ENCODE results near the gene LRRC26. TPM values are rescaled to one million over a fixed set of nuclear protein-coding genes. Genes with fewer than 3 reads are reported as not detected.

The LRRC26 gene
- total and polyA plus RNA-seq, 2 of the 13 experiments (the other 11 are each of a cell fraction or from before 2014, with no cell fraction given), result not detected

DNA sequence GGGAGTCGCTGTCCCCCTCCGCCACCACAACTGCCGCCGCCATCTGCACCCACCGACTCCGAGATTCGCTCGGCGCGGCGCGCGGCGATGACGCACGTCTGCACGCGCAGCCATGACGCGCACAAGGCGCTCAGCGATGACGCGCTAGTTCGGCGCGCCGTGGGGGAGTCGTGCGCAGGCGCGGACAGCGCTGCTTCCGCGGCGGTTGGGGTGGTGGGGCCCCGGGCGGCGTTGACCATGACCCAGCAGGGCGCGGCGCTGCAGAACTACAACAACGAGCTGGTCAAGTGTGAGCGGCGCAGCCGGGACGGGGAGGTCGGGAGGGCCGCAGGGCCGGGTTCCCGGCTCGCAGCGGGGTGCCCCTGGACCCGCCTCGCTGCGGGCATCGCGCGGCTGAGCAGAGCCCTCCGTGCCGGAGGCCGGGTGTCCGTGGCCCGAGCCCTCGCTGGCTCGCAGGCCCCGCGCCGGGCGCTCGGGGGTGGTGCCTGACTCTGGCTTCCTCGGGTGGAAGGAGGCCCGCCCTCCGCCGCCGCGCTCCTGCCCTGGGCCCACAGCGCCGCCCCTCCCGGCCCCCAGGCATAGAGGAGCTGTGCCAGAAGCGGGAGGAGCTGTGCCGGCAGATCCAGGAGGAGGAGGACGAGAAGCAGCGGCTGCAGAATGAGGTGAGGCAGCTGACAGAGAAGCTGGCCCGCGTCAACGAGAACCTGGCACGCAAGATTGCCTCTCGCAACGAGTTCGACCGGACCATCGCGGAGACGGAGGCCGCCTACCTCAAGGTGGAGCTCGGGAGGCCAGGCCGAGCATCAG lies 18.8 kb upstream of the LRRC26 start, which contains the start of the genes ANAPC2 and SSNA1 (continued):
- TF ChIP-seq ZBTB3 (CRISPR knock-in tag; IDR thresholded peaks at IDR 0.05; ENCODE audit: borderline replicate concordance, low read depth), result no peak
- TF ChIP-seq BATF2 (CRISPR knock-in tag; IDR thresholded peaks at IDR 0.05), result 0 out of 2 replicates have a peak, but pooled peaks have one; percentile 50
- TF ChIP-seq, protein P1, sequence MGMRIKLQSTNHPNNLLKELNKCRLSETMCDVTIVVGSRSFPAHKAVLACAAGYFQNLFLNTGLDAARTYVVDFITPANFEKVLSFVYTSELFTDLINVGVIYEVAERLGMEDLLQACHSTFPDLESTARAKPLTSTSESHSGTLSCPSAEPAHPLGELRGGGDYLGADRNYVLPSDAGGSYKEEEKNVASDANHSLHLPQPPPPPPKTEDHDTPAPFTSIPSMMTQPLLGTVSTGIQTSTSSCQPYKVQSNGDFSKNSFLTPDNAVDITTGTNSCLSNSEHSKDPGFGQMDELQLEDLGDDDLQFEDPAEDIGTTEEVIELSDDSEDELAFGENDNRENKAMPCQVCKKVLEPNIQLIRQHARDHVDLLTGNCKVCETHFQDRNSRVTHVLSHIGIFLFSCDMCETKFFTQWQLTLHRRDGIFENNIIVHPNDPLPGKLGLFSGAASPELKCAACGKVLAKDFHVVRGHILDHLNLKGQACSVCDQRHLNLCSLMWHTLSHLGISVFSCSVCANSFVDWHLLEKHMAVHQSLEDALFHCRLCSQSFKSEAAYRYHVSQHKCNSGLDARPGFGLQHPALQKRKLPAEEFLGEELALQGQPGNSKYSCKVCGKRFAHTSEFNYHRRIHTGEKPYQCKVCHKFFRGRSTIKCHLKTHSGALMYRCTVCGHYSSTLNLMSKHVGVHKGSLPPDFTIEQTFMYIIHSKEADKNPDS (CRISPR knock-in tag; IDR thresholded peaks at IDR 0.05), result 0 out of 2 replicates have a peak, but pooled peaks have one; percentile 23
- TF ChIP-seq SP1 (IDR thresholded peaks at IDR 0.05), result no peak
- peak; percentile 93 for TF ChIP-seq SP1 (CRISPR knock-in tag; IDR thresholded peaks at IDR 0.05)
- TF ChIP-seq ZNF709 (CRISPR knock-in tag; IDR thresholded peaks at IDR 0.05), result peak; percentile 88
- 0 out of 2 replicates have a peak, but pooled peaks have one; percentile 66 for TF ChIP-seq ZNF274 (CRISPR knock-in tag; IDR thresholded peaks at IDR 0.05)
- no peak for TF ChIP-seq ZNF660 (CRISPR knock-in tag; IDR thresholded peaks at IDR 0.05; ENCODE audit: borderline replicate concordance, low read depth)
- TF ChIP-seq ZBTB4 (CRISPR knock-in tag; IDR thresholded peaks at IDR 0.05; ENCODE audit: borderline replicate concordance), result 0 out of 2 replicates have a peak, but pooled peaks have one; percentile 24
- TF ChIP-seq SKIL (CRISPR knock-in tag; IDR thresholded peaks at IDR 0.05; ENCODE audit: borderline replicate concordance), result peak; percentile 79
- no peak for TF ChIP-seq FOSL1 (CRISPR knock-in tag; IDR thresholded peaks at IDR 0.05; ENCODE audit: borderline replicate concordance)
- peak; percentile 56; the same call in 1 of the 2 replicates for TF ChIP-seq HNF4G (IDR thresholded peaks at IDR 0.05; ENCODE audit: borderline replicate concordance, low read depth, low read length)
- no peak for TF ChIP-seq HNF4G (CRISPR knock-in tag; IDR thresholded peaks at IDR 0.05; ENCODE audit: borderline replicate concordance, low read depth)
- no peak for TF ChIP-seq SRSF4 (IDR thresholded peaks at IDR 0.05; ENCODE audit: low read depth, low read length, poor library complexity, severe bottlenecking)
- TF ChIP-seq, protein P2, sequence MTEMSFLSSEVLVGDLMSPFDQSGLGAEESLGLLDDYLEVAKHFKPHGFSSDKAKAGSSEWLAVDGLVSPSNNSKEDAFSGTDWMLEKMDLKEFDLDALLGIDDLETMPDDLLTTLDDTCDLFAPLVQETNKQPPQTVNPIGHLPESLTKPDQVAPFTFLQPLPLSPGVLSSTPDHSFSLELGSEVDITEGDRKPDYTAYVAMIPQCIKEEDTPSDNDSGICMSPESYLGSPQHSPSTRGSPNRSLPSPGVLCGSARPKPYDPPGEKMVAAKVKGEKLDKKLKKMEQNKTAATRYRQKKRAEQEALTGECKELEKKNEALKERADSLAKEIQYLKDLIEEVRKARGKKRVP (CRISPR knock-in tag; IDR thresholded peaks at IDR 0.05), result 0 out of 4 replicates have a peak, but pooled peaks of 1 of the 2 experiments have one; percentile 5
- no peak; the same call in 1 of the 2 replicates for TF ChIP-seq PPARG (CRISPR knock-in tag; conservative IDR thresholded peaks at IDR 0.05)

All from HepG2 (cell line).